HG03575 (cell line): ENCODE measurements around the gene TMEM30A.

Source experiments
- ATAC-seq: cut with Tn5 transposase; IDR thresholded peaks from one replicate; pipeline ENCODE4 v1.9.1; 2021; ENCODE audit not compliant: unreplicated experiment, insufficient number of reproducible peaks, low FRiP score; ENCODE audit errors: extremely low read depth

The TMEM30A gene

GRCh38 chr6:75204959-75205775 lies 79.4 kb downstream of the TMEM30A start:
- ATAC-seq, result no peak

GRCh38 chr6:75204217-75204958 lies 80.2 kb downstream of the TMEM30A start:
- no peak for ATAC-seq

DNA sequence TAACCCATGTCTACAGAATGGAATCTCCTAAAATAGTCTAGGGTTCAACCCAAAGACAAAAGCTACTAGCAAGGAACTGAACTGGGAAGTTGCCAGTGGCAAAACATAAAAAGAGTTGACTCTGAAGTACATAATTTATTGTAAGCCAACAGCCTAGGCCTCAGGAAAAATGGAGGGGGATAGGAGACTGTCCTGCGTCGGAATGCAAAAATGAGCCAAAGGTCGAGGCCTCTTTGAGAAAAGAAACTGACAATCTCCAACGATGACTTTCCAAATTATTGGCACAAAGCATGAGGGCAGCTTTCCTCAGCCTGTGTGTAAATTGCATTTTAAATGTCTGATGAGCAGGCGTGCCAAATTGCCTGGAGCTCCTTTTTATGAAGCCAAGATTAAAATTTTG lies 80.9 kb downstream of the TMEM30A start:
- ATAC-seq, result no peak
